HG03135 (cell line): Measurements from ENCODE around the gene USH2A.

ENCODE experiments used
- ATAC-seq: cut with Tn5 transposase; IDR thresholded peaks from one replicate; pipeline ENCODE4 v1.9.1; 2021; ENCODE audit warnings: mild to moderate bottlenecking, moderate library complexity; ENCODE audit not compliant: unreplicated experiment

Gene USH2A

GRCh38 chr1:215665215-215665614, 758.0 kb downstream of the USH2A start:
- no peak for ATAC-seq

- ATAC-seq: no peak
Observed at GRCh38 chr1:215661033-215661432, 762.2 kb downstream of the USH2A start.

GRCh38 chr1:215660259-215660658, 763.0 kb downstream of the USH2A start:
- ATAC-seq: no peak

GRCh38 chr1:215657047-215657446, 766.2 kb downstream of the USH2A start:
- no peak for ATAC-seq

- no peak for ATAC-seq
Observed at GRCh38 chr1:215652371-215652770, 770.9 kb downstream of the USH2A start.

GRCh38 chr1:215651867-215652266, 771.4 kb downstream of the USH2A start:
- ATAC-seq: no peak

- ATAC-seq: no peak
Observed at GRCh38 chr1:215650446-215651149, 772.6 kb downstream of the USH2A start.

- no peak for ATAC-seq
Observed at GRCh38 chr1:215648957-215649356, 774.3 kb downstream of the USH2A start.

GRCh38 chr1:215647738-215648137, 775.5 kb downstream of the USH2A start:
- ATAC-seq: no peak

- ATAC-seq: no peak
Observed at GRCh38 chr1:215645861-215646260, 777.4 kb downstream of the USH2A start.

- no peak for ATAC-seq
Observed at GRCh38 chr1:215645182-215645581, 778.1 kb downstream of the USH2A start.

GRCh38 chr1:215643592-215644321, 779.5 kb downstream of the USH2A start:
- no peak for ATAC-seq

- no peak for ATAC-seq
Observed at GRCh38 chr1:215640429-215641148, 782.7 kb downstream of the USH2A start.

- no peak for ATAC-seq
Observed at GRCh38 chr1:215637041-215637573, 786.1 kb downstream of the USH2A start.

GRCh38 chr1:215636258-215636965, 786.8 kb downstream of the USH2A start:
- ATAC-seq: no peak

- no peak for ATAC-seq
Observed at GRCh38 chr1:215635827-215636226, 787.4 kb downstream of the USH2A start.

GRCh38 chr1:215631489-215631888, 791.8 kb downstream of the USH2A start:
- ATAC-seq: no peak

- no peak for ATAC-seq
Observed at GRCh38 chr1:215631040-215631439, 792.2 kb downstream of the USH2A start.

- no peak for ATAC-seq
Observed at GRCh38 chr1:215625949-215626348, 797.3 kb downstream of the USH2A start.

- no peak for ATAC-seq
Observed at GRCh38 chr1:215623162-215623561, 800.1 kb downstream of the USH2A start.

- no peak for ATAC-seq
Observed at GRCh38 chr1:215617979-215618378, 805.3 kb downstream of the USH2A start.
